ENCODE measurements around the gene AMIGO1.

AMIGO1 gene

DNA sequence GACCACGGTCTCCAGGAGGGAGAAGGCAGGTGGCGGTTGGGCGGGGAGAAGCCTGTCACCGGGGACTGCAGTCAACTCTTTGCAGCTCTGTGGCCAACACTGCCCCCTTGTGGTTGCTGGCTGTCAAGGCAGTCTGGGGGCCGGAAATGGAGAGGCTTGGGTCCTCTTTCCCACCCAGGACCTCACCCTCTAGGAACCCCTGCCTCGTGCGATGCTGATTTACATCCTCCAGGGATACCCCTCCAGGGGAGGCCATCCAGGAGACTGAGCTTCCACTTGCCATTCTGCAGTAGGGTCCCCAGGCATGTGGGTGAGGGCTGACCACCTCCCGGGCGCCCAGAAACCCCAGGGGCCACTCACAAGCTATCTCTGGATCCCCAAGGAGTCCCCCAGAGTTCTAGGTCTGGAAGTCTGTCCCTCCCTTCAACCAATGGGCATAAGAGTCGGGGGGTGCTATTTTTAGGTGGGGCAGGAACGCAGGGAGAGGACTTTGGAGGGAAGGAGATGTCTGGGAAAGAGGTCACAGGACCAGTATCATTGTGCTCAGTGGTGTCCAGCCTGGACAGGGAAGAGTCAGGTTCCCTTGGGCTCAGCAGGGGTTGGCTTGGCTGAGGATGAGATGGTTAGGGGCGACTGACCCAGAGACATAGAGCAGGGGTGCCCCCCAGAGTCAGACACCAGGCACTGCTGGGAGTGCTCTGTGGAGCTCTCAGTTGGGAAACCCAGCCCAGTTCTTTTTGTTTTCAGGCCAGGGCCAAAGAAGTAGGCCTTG lies 23.0 kb upstream of the AMIGO1 start:
- peak overlapping the region; percentile 58 to 59 for H3K4me3 ChIP-seq (ENCODE audit: low read depth in 1 of 2, low read length in 2 of 2)
- no peaks in the 10 kb centered on the region for H3K9me3 ChIP-seq (ENCODE audit: control insufficient read depth in 1 of 2, low read length in 2 of 2)
- H3K4me1 ChIP-seq (ENCODE audit: control insufficient read depth in 1 of 2, insufficient read depth in 2 of 2, low read length in 2 of 2) = peaks cover 15 to 16% of the 10 kb centered on the region in 2 donors
- H3K27ac ChIP-seq (ENCODE audit: low read depth, low read length) = no peak overlapping the region
- H3K36me3 ChIP-seq (ENCODE audit: control insufficient read depth in 1 of 2, insufficient read depth in 2 of 2, low read length in 2 of 2) = no peaks in the 10 kb centered on the region
- H3K9ac ChIP-seq (ENCODE audit: low read depth in 1 of 2, low read length in 2 of 2) = peak overlapping the region; percentile 39 to 47
- H3K27me3 ChIP-seq (ENCODE audit: control insufficient read depth in 1 of 2, insufficient read depth in 2 of 2, low read length in 2 of 2) = no peaks in the 10 kb centered on the region

DNA sequence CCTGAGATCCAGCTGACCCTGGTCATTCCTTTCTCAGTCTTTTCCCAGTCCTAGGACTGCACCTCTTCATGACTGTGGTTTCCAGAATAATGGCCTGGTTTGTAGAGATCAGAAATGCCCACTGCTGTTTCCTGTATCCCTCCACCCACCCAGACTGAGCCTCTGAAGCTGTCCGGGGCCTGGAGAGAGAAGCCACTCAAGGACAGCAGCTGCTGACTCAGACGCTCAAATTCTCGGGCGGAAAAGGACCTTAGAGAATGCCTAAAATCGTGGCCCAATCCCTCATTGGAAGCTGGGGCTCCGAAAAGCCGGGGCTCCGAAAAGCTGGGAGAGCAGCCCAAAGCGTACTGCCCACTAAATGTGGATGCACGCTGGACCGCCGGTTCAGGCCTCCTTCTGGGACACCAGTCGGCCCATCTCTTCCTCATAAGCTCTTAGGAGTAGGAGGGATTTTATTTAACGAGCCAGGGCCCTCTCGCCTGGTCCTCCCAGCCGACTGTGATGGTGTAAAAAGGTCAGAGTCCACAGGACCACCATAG lies 22.4 kb upstream of the AMIGO1 start:
- H3K36me3 ChIP-seq (ENCODE audit: control insufficient read depth in 1 of 2, insufficient read depth in 2 of 2, low read length in 2 of 2) = no peaks in the 10 kb centered on the region
- no peaks in the 10 kb centered on the region for H3K9me3 ChIP-seq (ENCODE audit: control insufficient read depth in 1 of 2, low read length in 2 of 2)
- no peak overlapping the region for H3K27ac ChIP-seq (ENCODE audit: low read depth, low read length)
- H3K9ac ChIP-seq (ENCODE audit: low read depth in 1 of 2, low read length in 2 of 2) = no peak overlapping the region
- H3K4me1 ChIP-seq (ENCODE audit: control insufficient read depth in 1 of 2, insufficient read depth in 2 of 2, low read length in 2 of 2) = peaks cover 15 to 16% of the 10 kb centered on the region in 2 donors
- no peak overlapping the region for H3K4me3 ChIP-seq (ENCODE audit: low read depth in 1 of 2, low read length in 2 of 2)
- no peaks in the 10 kb centered on the region for H3K27me3 ChIP-seq (ENCODE audit: control insufficient read depth in 1 of 2, insufficient read depth in 2 of 2, low read length in 2 of 2)

DNA sequence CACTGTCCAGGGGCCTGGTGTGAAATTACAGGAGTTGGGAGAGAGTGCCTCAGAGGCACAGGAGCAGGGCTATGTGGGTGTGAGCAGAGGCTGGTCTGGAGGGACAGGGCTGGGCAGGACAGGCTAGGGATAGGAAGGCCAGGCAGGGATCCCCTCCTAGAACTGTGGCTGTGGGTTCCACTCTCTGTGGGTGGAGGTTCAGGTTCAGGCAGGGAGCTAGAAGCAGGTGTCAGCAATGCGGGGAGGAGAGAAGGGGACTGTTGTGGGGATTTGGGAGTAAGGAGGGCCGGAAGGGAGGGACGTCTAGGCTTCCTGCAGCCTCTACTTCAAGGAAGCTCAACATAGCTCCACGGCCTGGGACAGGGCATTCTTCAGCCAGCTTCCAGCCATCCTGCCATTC lies 21.9 kb upstream of the AMIGO1 start:
- Histone ChIP-seq H3K27ac (ENCODE audit: low read depth, low read length) (no peak overlapping the region), H3K9ac (ENCODE audit: low read depth in 1 of 2, low read length in 2 of 2) (no peak overlapping the region), H3K9me3 (ENCODE audit: control insufficient read depth in 1 of 2, low read length in 2 of 2) (no peaks in the 10 kb centered on the region), H3K36me3 (ENCODE audit: control insufficient read depth in 1 of 2, insufficient read depth in 2 of 2, low read length in 2 of 2) (no peaks in the 10 kb centered on the region), H3K27me3 (ENCODE audit: control insufficient read depth in 1 of 2, insufficient read depth in 2 of 2, low read length in 2 of 2) (no peaks in the 10 kb centered on the region), H3K4me3 (ENCODE audit: low read depth in 1 of 2, low read length in 2 of 2) (no peak overlapping the region), H3K4me1 (ENCODE audit: control insufficient read depth in 1 of 2, insufficient read depth in 2 of 2, low read length in 2 of 2) (peaks cover 15 to 16% of the 10 kb centered on the region in 2 donors)

DNA sequence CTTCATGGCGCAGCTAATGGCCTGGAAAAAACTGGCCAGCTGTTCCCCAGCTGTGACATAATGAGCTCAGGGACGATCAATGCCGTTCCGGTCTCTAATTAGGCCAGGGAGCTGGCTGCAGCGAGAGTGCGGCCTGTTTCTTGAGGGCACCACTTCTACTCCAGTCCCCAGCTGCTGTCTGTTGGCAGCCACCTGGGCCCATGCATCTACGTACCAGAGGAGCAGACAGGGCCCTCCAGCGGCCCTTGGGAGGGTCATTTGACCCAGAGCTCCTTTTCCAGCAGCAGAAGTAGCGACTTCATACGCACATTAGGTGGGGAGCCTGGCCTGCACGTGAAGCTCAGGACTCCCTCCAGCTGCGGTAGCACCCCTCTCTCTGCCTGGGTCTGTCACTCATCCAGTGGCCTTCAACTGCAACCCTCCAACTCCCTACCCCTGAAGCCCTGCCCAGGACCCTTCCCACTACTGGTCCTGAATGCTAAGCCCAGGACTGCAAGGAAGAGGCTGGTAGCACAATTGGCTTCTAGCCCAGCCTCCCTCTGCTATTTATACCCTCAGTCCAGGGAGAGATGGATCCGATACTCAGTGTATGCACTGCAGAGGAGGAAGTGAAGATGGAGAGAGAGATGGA lies 21.0 kb upstream of the AMIGO1 start:
- Histone ChIP-seq H3K27ac (ENCODE audit: low read depth, low read length) (no peak overlapping the region), H3K9me3 (ENCODE audit: control insufficient read depth in 1 of 2, low read length in 2 of 2) (no peaks in the 10 kb centered on the region), H3K4me1 (ENCODE audit: control insufficient read depth in 1 of 2, insufficient read depth in 2 of 2, low read length in 2 of 2) (peaks cover 15 to 16% of the 10 kb centered on the region in 2 donors), H3K4me3 (ENCODE audit: low read depth in 1 of 2, low read length in 2 of 2) (no peak overlapping the region), H3K9ac (ENCODE audit: low read depth in 1 of 2, low read length in 2 of 2) (no peak overlapping the region), H3K27me3 (ENCODE audit: control insufficient read depth in 1 of 2, insufficient read depth in 2 of 2, low read length in 2 of 2) (no peaks in the 10 kb centered on the region), H3K36me3 (ENCODE audit: control insufficient read depth in 1 of 2, insufficient read depth in 2 of 2, low read length in 2 of 2) (no peaks in the 10 kb centered on the region)

DNA sequence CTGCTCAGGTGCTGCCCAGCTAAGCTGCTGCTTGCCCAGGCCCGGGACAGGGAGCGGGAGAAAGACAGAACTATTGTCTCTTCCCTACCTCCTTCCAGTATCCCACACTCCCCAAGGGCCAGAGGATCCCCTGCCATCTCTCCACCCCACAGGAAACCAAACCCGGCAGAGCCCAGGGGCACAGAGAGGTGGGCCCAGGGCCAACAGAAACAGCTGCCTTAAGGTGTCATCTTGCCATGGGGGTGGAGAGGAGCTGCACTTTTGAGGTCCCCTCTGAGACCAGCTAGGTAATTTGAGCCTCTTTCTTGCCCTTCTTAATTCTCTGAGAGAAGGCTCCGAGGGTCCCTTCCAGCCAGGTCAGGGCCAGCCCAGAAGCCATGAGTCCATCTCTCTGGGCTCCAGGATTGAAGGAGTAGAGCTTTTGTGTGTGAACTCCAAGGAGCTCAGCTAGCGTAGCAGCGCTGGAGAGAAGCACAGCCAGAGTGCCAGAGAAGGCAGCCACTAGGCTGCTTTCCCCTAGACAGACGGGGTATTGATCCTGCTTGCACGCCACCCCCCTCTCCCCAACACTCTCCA lies 20.4 kb upstream of the AMIGO1 start:
- Histone ChIP-seq H3K27ac (ENCODE audit: low read depth, low read length) (no peak overlapping the region), H3K4me3 (ENCODE audit: low read depth in 1 of 2, low read length in 2 of 2) (no peak overlapping the region), H3K36me3 (ENCODE audit: control insufficient read depth in 1 of 2, insufficient read depth in 2 of 2, low read length in 2 of 2) (no peaks in the 10 kb centered on the region), H3K9ac (ENCODE audit: low read depth in 1 of 2, low read length in 2 of 2) (no peak overlapping the region), H3K9me3 (ENCODE audit: control insufficient read depth in 1 of 2, low read length in 2 of 2) (no peaks in the 10 kb centered on the region), H3K27me3 (ENCODE audit: control insufficient read depth in 1 of 2, insufficient read depth in 2 of 2, low read length in 2 of 2) (no peaks in the 10 kb centered on the region), H3K4me1 (ENCODE audit: control insufficient read depth in 1 of 2, insufficient read depth in 2 of 2, low read length in 2 of 2) (peaks cover 15 to 16% of the 10 kb centered on the region in 2 donors)

DNA sequence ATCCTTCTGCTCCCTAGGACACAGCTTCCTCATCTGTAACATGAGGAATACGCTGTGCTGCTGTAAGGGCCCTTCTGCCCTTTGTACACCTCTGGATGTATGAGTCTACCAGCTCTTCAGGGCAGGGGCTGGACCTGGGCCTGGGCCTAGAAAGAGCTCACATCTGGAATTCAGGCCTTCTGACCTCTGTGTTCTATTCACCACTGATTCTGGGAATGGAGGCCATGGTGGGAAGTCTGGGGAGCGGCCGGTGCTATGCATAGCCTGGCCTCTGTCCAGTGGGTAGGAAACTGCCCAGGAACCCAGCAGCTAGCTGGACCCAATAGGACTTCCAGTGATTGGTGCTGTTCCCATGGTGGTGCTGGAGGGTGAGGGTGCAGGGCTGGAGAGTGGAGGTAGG lies 19.2 kb upstream of the AMIGO1 start:
- Histone ChIP-seq H3K27me3 (ENCODE audit: control insufficient read depth in 1 of 2, insufficient read depth in 2 of 2, low read length in 2 of 2) (no peaks in the 10 kb centered on the region), H3K4me1 (ENCODE audit: control insufficient read depth in 1 of 2, insufficient read depth in 2 of 2, low read length in 2 of 2) (peaks cover 15 to 16% of the 10 kb centered on the region in 2 donors), H3K27ac (ENCODE audit: low read depth, low read length) (no peak overlapping the region)

DNA sequence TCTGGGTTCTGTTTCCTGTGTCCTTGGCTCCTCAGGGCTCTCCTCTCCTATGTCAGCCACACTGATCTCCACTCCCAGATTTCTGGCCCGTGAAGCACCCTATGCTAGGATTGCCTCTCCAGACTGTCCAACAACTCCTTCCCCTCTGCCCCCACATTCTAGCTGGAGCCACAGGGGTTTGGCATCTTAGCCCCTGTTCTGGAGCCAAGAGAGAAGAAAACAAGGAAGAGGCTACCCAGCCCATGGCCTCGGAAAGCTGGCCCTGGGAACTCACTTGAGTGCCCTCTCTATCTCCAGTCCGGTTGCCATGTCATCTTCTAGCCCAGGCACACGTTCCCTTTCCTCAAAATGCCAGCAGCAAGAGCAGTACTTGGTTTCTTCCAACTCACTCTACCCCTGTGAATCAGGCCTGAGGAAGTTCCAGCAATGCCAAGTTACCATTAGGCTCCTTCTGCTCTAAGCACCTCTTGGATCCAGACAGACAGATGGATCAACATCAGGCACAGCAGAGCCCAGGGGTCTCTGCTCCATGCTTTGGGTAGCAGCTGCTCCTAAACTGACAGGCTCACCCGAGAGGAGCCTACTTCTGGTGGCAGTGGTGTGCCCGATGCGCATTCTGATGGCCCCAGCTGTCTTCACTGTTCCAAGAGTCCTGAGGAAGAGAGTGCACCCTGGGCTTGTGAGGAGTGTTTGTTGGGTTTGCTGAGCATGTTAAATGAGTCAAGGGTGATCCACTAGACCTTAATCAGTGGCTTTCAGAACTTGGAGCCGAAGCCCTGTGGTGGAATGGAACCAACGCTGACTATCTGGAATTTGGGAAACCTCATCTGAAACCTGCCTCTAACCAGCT lies 18.5 kb upstream of the AMIGO1 start:
- H3K4me1 ChIP-seq (ENCODE audit: control insufficient read depth in 1 of 2, insufficient read depth in 2 of 2, low read length in 2 of 2) = peaks cover 15 to 16% of the 10 kb centered on the region in 2 donors
- no peak overlapping the region for H3K9ac ChIP-seq (ENCODE audit: low read depth in 1 of 2, low read length in 2 of 2)
- no peak overlapping the region for H3K4me3 ChIP-seq (ENCODE audit: low read depth in 1 of 2, low read length in 2 of 2)
- H3K27ac ChIP-seq (ENCODE audit: low read depth, low read length) = no peak overlapping the region
- no peaks in the 10 kb centered on the region for H3K27me3 ChIP-seq (ENCODE audit: control insufficient read depth in 1 of 2, insufficient read depth in 2 of 2, low read length in 2 of 2)
- H3K9me3 ChIP-seq (ENCODE audit: control insufficient read depth in 1 of 2, low read length in 2 of 2) = no peaks in the 10 kb centered on the region
- H3K36me3 ChIP-seq (ENCODE audit: control insufficient read depth in 1 of 2, insufficient read depth in 2 of 2, low read length in 2 of 2) = no peaks in the 10 kb centered on the region

More for the DNA sequence above, 19.2 kb upstream of the AMIGO1 start:
- H3K9me3 ChIP-seq (ENCODE audit: control insufficient read depth in 1 of 2, low read length in 2 of 2) = no peaks in the 10 kb centered on the region
- no peak overlapping the region for H3K9ac ChIP-seq (ENCODE audit: low read depth in 1 of 2, low read length in 2 of 2)
- no peak overlapping the region for H3K4me3 ChIP-seq (ENCODE audit: low read depth in 1 of 2, low read length in 2 of 2)
- no peaks in the 10 kb centered on the region for H3K36me3 ChIP-seq (ENCODE audit: control insufficient read depth in 1 of 2, insufficient read depth in 2 of 2, low read length in 2 of 2)

DNA sequence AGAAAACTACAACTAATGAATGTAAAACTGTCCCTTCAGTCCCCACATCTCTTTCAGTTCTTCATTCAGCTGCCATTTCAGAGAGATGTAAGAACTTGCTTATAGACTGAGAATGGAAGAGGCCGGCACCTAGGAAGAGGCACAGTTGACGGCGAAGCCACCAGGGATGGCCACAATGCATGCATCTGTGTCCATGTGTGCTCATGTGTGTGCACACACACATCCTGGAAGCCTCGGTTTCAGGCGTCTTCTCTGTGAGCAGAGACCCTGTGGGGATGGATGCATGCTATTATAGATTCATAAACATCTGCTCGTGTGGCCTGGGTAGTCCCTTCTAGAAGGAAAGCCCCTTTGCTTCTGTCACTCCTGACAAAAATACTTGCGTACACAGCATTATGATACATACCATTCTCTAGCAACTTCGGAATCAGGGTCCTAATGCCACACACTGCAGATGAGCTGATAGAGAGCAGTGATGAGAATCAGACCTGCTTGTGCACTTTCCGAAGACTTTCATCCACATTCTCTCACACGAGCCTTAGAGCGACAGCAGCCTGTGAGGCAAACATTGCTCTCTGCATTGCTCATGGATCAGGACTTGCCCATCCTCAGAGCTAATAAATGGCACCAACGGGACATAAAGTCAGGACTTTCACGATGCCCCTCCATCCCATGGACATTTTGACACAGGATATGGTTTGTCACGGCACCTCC lies 17.7 kb upstream of the AMIGO1 start:
- no peaks in the 10 kb centered on the region for H3K27me3 ChIP-seq (ENCODE audit: control insufficient read depth in 1 of 2, insufficient read depth in 2 of 2, low read length in 2 of 2)
- peaks cover 7 to 9% of the 10 kb centered on the region in 2 donors for H3K4me1 ChIP-seq (ENCODE audit: control insufficient read depth in 1 of 2, insufficient read depth in 2 of 2, low read length in 2 of 2)

DNA sequence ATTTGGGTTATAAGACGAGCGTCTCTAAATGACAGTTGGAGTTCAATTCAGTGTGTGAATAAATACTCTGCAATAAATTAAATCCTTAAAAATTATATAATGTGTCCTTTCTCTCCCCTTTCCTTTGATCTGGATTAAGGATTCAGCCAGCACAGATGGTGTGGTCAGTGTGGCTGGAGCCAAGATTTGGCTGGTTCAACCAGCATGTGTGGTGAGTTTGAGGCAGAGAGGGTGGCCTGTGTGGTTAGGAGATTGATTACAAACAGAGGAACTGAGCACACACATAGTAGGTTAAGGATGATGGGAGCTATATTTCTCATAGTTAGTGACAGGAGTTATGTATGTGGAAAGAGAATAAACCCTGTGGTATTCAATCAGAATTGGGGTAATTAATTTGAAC lies 14.2 kb upstream of the AMIGO1 start:
- no peaks in the 10 kb centered on the region for H3K4me1 ChIP-seq (ENCODE audit: control insufficient read depth in 1 of 2, insufficient read depth in 2 of 2, low read length in 2 of 2)
- no peak overlapping the region for H3K27ac ChIP-seq (ENCODE audit: low read depth, low read length)

More for the DNA sequence above, 17.7 kb upstream of the AMIGO1 start:
- Histone ChIP-seq H3K36me3 (ENCODE audit: control insufficient read depth in 1 of 2, insufficient read depth in 2 of 2, low read length in 2 of 2) (no peaks in the 10 kb centered on the region), H3K9ac (ENCODE audit: low read depth in 1 of 2, low read length in 2 of 2) (no peak overlapping the region), H3K27ac (ENCODE audit: low read depth, low read length) (no peak overlapping the region), H3K9me3 (ENCODE audit: control insufficient read depth in 1 of 2, low read length in 2 of 2) (no peaks in the 10 kb centered on the region), H3K4me3 (ENCODE audit: low read depth in 1 of 2, low read length in 2 of 2) (no peak overlapping the region)

More for the DNA sequence above, 14.2 kb upstream of the AMIGO1 start:
- Histone ChIP-seq H3K4me3 (ENCODE audit: low read depth in 1 of 2, low read length in 2 of 2) (no peak overlapping the region), H3K9ac (ENCODE audit: low read depth in 1 of 2, low read length in 2 of 2) (no peak overlapping the region), H3K27me3 (ENCODE audit: control insufficient read depth in 1 of 2, insufficient read depth in 2 of 2, low read length in 2 of 2) (no peaks in the 10 kb centered on the region), H3K9me3 (ENCODE audit: control insufficient read depth in 1 of 2, low read length in 2 of 2) (no peaks in the 10 kb centered on the region), H3K36me3 (ENCODE audit: control insufficient read depth in 1 of 2, insufficient read depth in 2 of 2, low read length in 2 of 2) (no peaks in the 10 kb centered on the region)

Measured in duodenal mucosa (tissue), 2 donors.